Activated T-helper 2 cell treated with anti-CD3 and anti-CD28 coated beads, Interferon-gamma antibody, Interleukin-2, Interleukin-4, amounts not matched to agents 10 μg/mL and 5 μg/mL and 100 μg/mL, durations not matched to agents 14 hours and 24 hours and 36 hours (primary cell): ENCODE results near the gene SPAG16. TPM values are rescaled to one million over a fixed set of nuclear protein-coding genes. Genes with fewer than 3 reads are reported as not detected.

Source experiments
- DNase-seq: peaks from one replicate; pipeline ENCODE4 v3.0.0; 2021; ENCODE audit warnings: low spot score
- H3K27ac Mint-ChIP-seq: one replicate; pipeline ENCODE4 v1.8.0; 2021; ENCODE audit warnings: mixed read lengths
- H3K27me3 Mint-ChIP-seq: one replicate; pipeline ENCODE4 v1.8.0; 2021; ENCODE audit warnings: low read depth, mixed read lengths
- H3K36me3 Mint-ChIP-seq: one replicate; pipeline ENCODE4 v1.8.0; 2021; ENCODE audit warnings: low read depth, mixed read lengths
- H3K4me1 Mint-ChIP-seq: one replicate; pipeline ENCODE4 v1.8.0; 2021; ENCODE audit warnings: low read depth, mixed read lengths
- H3K4me3 Mint-ChIP-seq: one replicate; pipeline ENCODE4 v1.8.0; 2021; ENCODE audit warnings: low read depth, mild to moderate bottlenecking, moderate library complexity, mixed read lengths
- H3K9me3 Mint-ChIP-seq: one replicate; pipeline ENCODE4 v1.8.0; 2021; ENCODE audit warnings: mixed read lengths
- intact Hi-C: fragments of 100-400 bp; cut with micrococcal nuclease; formaldehyde crosslinking; loops from one replicate; pipeline ENCODE4 v1.15.1; 2023
- total RNA-seq: library from RNA; stranded (reverse); gene quantifications from 2 replicates; pipeline ENCODE4 v1.2.3, GENCODE V29; 2022

Gene SPAG16
- 7.5 and 8.0 TPM in 2 replicates for total RNA-seq

- no peaks in the 10 kb centered on the region for H3K36me3 Mint-ChIP-seq
- intact Hi-C loops: loop anchor here (1.0 to 10.0 kb wide), 2 partner anchors 132 to 1520 kb away; partner anchors contain the start of gene BARD1
Observed at GRCh38 chr2:213284105-213285090, at the start of gene SPAG16. Gene SPAG16, plus strand, starts transcription at chr2:213284464.

DNA sequence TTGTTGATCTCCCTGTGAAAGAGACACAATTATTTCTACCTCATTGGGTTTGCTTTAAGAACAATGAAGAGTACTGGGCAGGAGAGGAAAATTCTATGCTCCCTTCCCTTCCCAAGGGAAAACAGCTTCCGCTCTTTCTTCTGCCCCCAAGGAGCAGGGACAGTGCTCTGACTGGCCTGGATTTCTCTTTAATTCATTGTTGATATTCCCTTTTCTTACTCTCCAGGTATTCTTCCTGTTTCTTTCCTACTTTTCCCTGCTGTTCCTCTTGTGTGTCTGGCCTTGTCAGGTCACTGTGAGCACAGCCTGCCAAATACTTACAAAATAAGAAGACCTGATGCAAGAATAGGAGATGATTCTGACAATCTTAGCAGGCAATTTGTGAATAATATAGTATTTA is 49.6 kb upstream of the SPAG16 start:
- DNase-seq: no peak
- H3K27me3 Mint-ChIP-seq: peaks cover 29% of the 10 kb centered on the region

More at GRCh38 chr2:213284105-213285090, at the start of gene SPAG16:
- DNase-seq: peak; percentile 97
- H3K4me3 Mint-ChIP-seq: peak within 1 kb of the TSS; percentile 90
- H3K4me1 Mint-ChIP-seq: peaks cover 26% of the 10 kb centered on the region
- H3K9me3 Mint-ChIP-seq: no peaks in the 10 kb centered on the region
- peaks cover 4% of the 10 kb centered on the region for H3K27me3 Mint-ChIP-seq
- H3K27ac Mint-ChIP-seq: peak within 1 kb of the TSS; percentile 84

DNA sequence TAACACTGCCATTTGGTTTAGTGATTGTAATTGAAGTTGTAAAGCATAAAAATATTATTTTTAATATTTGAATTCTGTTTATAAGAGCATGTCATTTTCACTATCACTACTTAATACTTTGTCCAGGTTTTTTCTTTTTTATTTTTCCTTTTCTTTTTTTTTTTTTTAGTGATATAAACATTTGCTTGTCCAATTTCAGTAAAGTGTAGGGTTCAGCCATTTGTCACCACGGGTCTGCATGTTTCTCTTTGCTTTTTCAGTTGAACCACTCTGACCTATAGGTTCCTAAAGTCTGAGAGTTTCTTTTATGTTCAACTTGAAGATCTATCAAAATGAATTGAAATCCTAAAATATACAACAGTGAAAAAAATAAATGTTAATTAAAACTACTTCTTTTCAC is 48.5 kb upstream of the SPAG16 start:
- no peak overlapping the region for H3K4me3 Mint-ChIP-seq
- H3K27ac Mint-ChIP-seq: no peak overlapping the region
- no peaks in the 10 kb centered on the region for H3K36me3 Mint-ChIP-seq
- no peak for DNase-seq
- intact Hi-C loops: no loop called here
- peaks cover 25% of the 10 kb centered on the region for H3K4me1 Mint-ChIP-seq
- H3K27me3 Mint-ChIP-seq: peaks cover 29% of the 10 kb centered on the region
- H3K9me3 Mint-ChIP-seq: no peaks in the 10 kb centered on the region

More for the DNA sequence above, 49.6 kb upstream of the SPAG16 start:
- Mint-ChIP-seq H3K4me1 (peaks cover 25% of the 10 kb centered on the region), H3K4me3 (no peak overlapping the region), H3K9me3 (no peaks in the 10 kb centered on the region), H3K36me3 (no peaks in the 10 kb centered on the region), H3K27ac (no peak overlapping the region)
- intact Hi-C loops: loop anchor here (5.0 kb wide), 1 partner anchor 82 kb away; the partner anchor contains the start of gene IKZF2

DNA sequence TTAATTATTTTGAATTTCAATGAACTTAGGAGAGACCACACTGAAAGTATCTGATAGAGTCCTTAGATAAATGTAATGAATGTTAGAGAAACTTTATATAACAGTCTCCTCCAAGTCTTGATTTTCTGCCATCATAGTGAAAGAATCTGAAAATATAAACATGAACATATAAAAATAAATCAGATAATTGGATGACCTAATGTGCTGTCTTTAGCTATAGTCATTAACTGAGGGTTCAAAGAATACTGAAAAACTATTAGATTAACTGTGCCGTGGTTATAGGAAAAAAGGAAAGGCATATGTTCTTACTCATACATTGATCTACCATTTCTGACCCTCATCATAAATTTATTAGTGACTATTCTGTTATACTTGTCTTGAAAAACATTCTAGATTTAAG is 47.0 kb upstream of the SPAG16 start:
- peaks cover 26% of the 10 kb centered on the region for H3K4me1 Mint-ChIP-seq
- no peak for DNase-seq
- intact Hi-C loops: no loop called here
- peaks cover 37% of the 10 kb centered on the region for H3K27me3 Mint-ChIP-seq
- H3K27ac Mint-ChIP-seq: no peak overlapping the region
- no peak overlapping the region for H3K4me3 Mint-ChIP-seq
- H3K9me3 Mint-ChIP-seq: no peaks in the 10 kb centered on the region
- no peaks in the 10 kb centered on the region for H3K36me3 Mint-ChIP-seq

DNA sequence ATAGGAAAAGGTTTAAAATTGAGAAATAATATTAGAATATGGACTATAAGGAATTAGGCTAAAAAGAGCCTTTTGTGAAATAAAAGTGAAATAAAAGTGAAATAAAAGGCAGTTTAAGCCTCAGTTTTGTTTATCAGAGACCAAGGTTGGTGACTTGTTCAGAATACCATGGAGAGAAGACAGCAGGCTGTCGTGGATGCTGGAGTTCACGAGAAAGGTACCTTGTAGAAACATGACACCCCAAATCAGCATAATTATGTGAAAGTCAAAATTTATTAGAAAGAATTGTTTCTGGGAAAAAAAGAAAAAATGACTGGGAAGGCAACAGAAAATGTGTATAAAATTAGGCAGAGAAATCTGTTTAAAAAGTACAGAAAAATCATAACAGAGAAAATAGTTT is 46.5 kb upstream of the SPAG16 start:
- H3K4me1 Mint-ChIP-seq: peaks cover 24% of the 10 kb centered on the region
- no peaks in the 10 kb centered on the region for H3K9me3 Mint-ChIP-seq
- H3K27ac Mint-ChIP-seq: no peak overlapping the region
- no peaks in the 10 kb centered on the region for H3K36me3 Mint-ChIP-seq
- intact Hi-C loops: no loop called here
- H3K4me3 Mint-ChIP-seq: no peak overlapping the region
- DNase-seq: no peak
- H3K27me3 Mint-ChIP-seq: peaks cover 39% of the 10 kb centered on the region

GRCh38 chr2:213238753-213239495 is 45.3 kb upstream of the SPAG16 start:
- no peak overlapping the region for H3K4me3 Mint-ChIP-seq
- no peak overlapping the region for H3K27ac Mint-ChIP-seq
- peaks cover 18% of the 10 kb centered on the region for H3K4me1 Mint-ChIP-seq
- peaks cover 42% of the 10 kb centered on the region for H3K27me3 Mint-ChIP-seq
- DNase-seq: no peak
- intact Hi-C loops: no loop called here
- no peaks in the 10 kb centered on the region for H3K9me3 Mint-ChIP-seq
- H3K36me3 Mint-ChIP-seq: no peaks in the 10 kb centered on the region

DNA sequence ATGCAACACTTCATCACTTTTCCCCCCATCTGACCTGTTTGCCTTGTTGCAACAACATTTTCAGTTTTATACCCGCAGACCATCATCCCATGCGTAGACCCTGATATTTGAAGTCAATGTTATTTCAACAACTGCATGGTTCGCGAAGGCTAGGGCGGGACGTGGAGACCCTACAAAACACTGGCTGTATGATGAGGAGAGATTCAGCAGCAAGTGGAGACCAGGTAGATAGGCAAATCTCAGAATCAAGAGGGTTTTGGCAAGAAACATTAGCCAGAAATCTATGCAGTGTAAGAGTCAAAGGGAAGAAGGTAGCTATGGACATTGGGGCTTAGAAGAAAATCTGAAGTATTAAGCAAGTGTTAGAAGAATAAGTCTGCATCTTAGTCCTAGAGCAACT is 42.4 kb upstream of the SPAG16 start:
- no peak overlapping the region for H3K27ac Mint-ChIP-seq
- intact Hi-C loops: loop anchor here (10.0 kb wide), 1 partner anchor 467 kb away; no protein-coding TSS in a partner anchor
- no peak overlapping the region for H3K4me3 Mint-ChIP-seq
- DNase-seq: no peak
- peaks cover 34% of the 10 kb centered on the region for H3K27me3 Mint-ChIP-seq
- no peaks in the 10 kb centered on the region for H3K36me3 Mint-ChIP-seq
- H3K9me3 Mint-ChIP-seq: no peaks in the 10 kb centered on the region
- H3K4me1 Mint-ChIP-seq: peaks cover 10% of the 10 kb centered on the region

DNA sequence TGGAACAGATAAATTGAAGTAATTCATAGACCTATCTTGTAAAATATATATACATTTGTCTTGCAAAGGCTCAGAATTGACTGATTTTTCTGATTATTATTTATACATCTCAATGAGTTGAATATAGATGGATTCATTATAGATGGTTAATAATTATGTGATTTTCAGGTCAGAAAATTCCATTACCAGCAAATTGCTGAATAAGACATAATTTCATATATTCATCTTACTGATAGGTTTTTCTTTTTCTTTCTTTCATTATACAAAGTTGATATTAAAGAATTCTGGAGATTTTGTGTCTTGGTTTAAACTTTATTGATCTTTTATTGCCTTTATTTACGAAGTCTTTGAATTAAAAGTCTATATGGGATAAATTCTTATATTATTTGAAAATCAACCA is 41.6 kb upstream of the SPAG16 start:
- intact Hi-C loops: loop anchor here (10.0 kb wide), 1 partner anchor 468 kb away; no protein-coding TSS in a partner anchor

DNA sequence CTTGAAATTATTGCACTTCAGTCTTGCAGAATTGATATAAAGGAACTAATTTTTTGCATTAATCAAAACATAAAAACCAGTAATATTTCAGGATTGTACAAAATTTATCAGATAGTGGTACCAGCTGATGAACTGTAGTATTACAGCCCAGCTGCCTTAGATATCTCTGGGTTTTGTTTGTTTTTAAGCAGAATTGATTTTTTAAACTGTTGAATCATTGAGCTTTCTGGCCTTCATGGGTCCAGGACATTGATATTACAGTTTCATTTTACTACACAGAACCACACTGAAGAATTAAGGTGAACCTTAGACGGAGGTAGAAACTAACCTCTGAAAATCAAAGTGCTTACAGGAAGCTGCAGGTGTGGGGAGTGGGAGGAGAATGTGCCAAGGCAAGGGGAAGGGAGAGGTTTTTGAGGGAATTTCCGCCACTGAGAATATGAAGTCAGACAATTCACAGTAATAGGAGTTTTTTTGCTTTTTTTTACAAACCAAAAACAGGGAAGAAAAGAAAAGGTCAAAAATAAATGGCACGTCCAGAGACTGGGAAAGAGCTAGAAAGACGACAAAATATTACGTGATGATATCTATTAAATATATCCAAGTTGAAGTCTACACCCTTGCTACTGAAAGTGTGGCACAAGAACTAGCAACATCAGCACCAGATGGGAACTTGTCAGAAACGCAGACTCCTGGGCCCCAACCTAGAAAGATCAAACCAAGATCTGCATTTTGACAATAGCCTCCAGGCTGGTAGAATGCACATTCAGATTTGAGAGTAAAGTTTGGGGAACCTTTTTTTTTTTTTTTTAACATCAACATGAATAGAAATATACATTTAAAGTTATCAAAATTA is 40.8 kb upstream of the SPAG16 start:
- Mint-ChIP-seq H3K36me3 (no peaks in the 10 kb centered on the region), H3K9me3 (no peaks in the 10 kb centered on the region), H3K4me1 (peaks cover 8% of the 10 kb centered on the region), H3K27me3 (peaks cover 25% of the 10 kb centered on the region), H3K27ac (no peak overlapping the region), H3K4me3 (no peak overlapping the region)
- intact Hi-C loops: loop anchor here (10.0 kb wide), 1 partner anchor 469 kb away; no protein-coding TSS in a partner anchor
- no peak for DNase-seq

More for the DNA sequence above, 41.6 kb upstream of the SPAG16 start:
- peaks cover 10% of the 10 kb centered on the region for H3K4me1 Mint-ChIP-seq
- no peaks in the 10 kb centered on the region for H3K9me3 Mint-ChIP-seq
- H3K36me3 Mint-ChIP-seq: no peaks in the 10 kb centered on the region
- no peak overlapping the region for H3K4me3 Mint-ChIP-seq
- H3K27me3 Mint-ChIP-seq: peaks cover 29% of the 10 kb centered on the region
- DNase-seq: no peak
- no peak overlapping the region for H3K27ac Mint-ChIP-seq

DNA sequence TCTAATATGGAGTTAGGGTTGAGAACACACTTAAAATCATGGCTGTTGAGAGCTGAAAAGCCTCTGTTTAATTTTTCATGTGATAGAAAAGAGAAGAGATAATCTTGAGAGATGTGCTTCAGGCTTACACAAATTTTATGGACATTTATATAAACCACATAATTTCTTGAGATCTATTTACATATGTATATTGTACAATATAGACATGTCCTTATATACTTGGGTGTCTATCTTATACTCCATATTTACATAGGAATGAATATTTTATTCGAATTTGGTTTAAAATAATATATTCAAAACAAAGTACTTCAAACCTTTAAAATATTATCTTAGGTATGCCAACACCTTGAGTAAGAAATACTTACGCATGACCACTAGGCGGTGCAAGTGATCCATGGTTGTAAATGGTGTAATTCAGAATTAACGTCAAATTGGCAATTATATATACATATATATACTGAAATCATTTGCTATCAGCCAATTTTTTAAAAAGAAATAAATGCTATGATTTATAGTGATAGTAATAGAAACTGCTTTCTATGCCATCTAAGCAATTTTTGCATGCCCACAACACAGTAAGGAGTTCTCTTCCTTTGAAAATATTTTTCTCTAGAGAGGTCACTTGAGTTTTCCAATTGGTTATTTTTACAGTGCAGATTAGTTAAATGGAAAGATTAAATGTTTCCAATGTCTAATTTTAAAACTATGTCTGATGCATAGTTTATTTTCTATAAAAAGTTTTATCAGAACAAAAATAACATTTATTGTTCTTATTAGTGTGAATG is 37.6 kb upstream of the SPAG16 start:
- Mint-ChIP-seq H3K4me1 (peaks cover 10% of the 10 kb centered on the region), H3K4me3 (no peak overlapping the region), H3K27me3 (peaks cover 21% of the 10 kb centered on the region), H3K36me3 (no peaks in the 10 kb centered on the region), H3K27ac (no peak overlapping the region), H3K9me3 (no peaks in the 10 kb centered on the region)
- no peak for DNase-seq
- intact Hi-C loops: loop anchor here (2.0 to 10.0 kb wide), 3 partner anchors 384 to 560 kb away; no protein-coding TSS in a partner anchor

DNA sequence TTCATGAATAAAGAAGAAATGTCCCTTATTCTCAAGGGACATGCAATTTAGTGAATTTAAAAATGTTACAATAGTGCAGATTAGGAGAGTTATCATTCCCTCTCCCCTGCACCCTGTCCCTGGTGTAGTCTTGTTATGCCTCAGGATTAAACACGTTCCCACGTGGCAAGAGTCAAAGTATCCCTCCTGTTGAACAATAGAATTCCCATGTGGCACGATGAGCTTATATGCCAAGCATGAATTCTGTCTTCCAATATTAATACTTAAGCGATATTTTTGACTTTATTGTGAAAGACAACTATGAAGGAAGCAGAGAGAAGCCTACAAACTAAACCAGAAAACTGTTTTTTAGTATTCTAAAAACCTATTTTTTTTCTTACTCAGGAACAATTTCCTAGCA is 36.7 kb upstream of the SPAG16 start:
- H3K9me3 Mint-ChIP-seq: no peaks in the 10 kb centered on the region
- H3K27ac Mint-ChIP-seq: no peak overlapping the region
- H3K4me1 Mint-ChIP-seq: peaks cover 12% of the 10 kb centered on the region
- H3K4me3 Mint-ChIP-seq: no peak overlapping the region
- intact Hi-C loops: loop anchor here (2.0 to 10.0 kb wide), 3 partner anchors 385 to 561 kb away; no protein-coding TSS in a partner anchor
- peaks cover 22% of the 10 kb centered on the region for H3K27me3 Mint-ChIP-seq
- no peak for DNase-seq
- H3K36me3 Mint-ChIP-seq: no peaks in the 10 kb centered on the region
